ENCODE measurements around the gene OR1I1. TPM values are rescaled to one million over a fixed set of nuclear protein-coding genes. Genes with fewer than 3 reads are reported as not detected.
"Not testable (repeated sequence)": the region's sequence is repeated elsewhere in the genome, so short reads cannot be mapped to it uniquely, and the experiment has no call there.

Gene OR1I1, protein sequence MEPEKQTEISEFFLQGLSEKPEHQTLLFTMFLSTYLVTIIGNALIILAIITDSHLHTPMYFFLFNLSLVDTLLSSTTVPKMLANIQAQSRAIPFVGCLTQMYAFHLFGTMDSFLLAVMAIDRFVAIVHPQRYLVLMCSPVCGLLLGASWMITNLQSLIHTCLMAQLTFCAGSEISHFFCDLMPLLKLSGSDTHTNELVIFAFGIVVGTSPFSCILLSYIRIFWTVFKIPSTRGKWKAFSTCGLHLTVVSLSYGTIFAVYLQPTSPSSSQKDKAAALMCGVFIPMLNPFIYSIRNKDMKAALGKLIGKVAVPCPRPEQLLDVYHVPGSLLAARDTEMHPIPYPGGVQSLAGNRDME
- total RNA-seq, result not detected

DNA sequence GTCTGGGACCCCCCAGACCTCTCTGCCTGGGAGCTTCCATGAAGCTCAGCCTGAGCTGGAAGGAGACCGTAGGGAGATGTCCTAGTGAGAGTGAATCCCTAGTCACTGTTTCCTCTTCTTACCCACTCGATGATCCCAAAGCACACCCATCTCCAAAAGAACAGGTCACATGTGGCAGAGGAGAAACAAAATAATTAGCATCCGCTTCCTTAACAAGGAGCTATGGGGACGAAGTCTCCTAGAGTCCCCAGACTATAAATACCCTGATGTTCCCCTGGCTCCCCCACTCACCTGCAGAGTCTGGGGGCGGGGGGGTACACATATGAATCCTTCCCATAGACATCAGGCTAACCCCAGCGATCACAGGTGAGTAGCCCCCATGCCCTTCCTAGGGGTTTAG lies at the start of gene OR1I1:
Gene OR1I1 (plus strand): TSS at position 301 of the 400 bp plus-strand sequence. CDS start 4,855 bp downstream, outside the sequence.
- no peak for ATAC-seq (replicated peaks)
- Mint-ChIP-seq H3K4me1 (no peaks in the 10 kb centered on the region), H3K27me3 (peaks cover 15% of the 10 kb centered on the region), H3K4me3 (no peak within 1 kb of the TSS), H3K9me3 (no peaks in the 10 kb centered on the region), H3K27ac (no peak within 1 kb of the TSS), H3K36me3 (ENCODE audit: low read depth) (no peaks in the 10 kb centered on the region)

DNA sequence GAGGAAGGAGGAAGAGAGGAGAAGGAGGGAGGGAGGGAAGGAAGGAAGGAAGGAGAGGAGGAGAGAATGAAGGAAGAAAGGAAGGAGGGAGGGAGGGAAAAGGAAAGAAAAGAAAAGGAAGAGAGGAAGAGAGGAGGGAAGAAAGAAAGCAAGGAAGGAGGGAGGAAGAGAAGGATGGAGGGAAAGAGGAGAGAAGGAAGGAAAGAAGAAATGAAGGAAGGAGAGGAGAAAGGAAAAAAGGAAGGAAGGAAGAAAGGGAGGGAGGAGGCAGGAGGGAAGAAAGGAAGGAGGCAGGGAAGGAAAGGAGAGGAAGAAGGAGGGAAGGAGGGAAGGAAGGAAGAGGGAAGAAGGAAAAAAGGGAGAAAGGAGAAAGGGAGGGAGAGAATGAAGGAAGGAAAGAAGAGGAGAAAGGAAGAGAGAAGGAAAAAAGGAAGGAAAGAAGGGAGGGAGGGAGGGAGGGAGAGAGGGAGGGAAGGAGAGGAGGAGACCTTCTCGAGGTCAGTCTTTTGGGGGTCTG lies 46.2 kb upstream of the OR1I1 start:
- ATAC-seq (replicated peaks), result no peak
- Mint-ChIP-seq H3K9me3 (no peaks in the 10 kb centered on the region), H3K27me3 (peaks cover 30% of the 10 kb centered on the region), H3K4me1 (no peaks in the 10 kb centered on the region), H3K27ac (no peak overlapping the region), H3K36me3 (ENCODE audit: low read depth) (no peaks in the 10 kb centered on the region), H3K4me3 (no peak overlapping the region)

DNA sequence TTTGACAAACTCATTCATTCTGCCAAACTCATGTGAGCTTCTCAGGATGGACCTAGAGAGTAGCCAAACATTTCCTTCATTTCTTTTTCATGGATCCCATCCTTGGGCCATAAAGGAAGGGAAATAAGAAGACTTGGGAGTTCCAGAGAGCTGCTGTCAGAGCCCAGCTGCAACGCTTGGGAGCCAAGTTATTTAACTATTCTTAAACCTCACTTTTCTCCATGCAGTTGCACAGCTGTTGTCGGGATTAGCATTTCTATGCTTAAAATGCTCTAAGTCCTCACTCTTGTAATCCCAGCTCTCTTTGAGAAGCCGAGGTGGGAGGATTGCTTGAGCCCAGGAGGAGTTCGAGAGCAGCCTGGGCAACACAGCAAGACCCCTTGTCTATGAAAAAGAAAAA lies 44.4 kb upstream of the OR1I1 start:
- Mint-ChIP-seq H3K27me3 (peaks cover 23% of the 10 kb centered on the region), H3K4me1 (no peaks in the 10 kb centered on the region), H3K9me3 (no peaks in the 10 kb centered on the region), H3K4me3 (no peak overlapping the region), H3K36me3 (ENCODE audit: low read depth) (no peaks in the 10 kb centered on the region), H3K27ac (no peak overlapping the region)
- ATAC-seq (replicated peaks), result no peak

DNA sequence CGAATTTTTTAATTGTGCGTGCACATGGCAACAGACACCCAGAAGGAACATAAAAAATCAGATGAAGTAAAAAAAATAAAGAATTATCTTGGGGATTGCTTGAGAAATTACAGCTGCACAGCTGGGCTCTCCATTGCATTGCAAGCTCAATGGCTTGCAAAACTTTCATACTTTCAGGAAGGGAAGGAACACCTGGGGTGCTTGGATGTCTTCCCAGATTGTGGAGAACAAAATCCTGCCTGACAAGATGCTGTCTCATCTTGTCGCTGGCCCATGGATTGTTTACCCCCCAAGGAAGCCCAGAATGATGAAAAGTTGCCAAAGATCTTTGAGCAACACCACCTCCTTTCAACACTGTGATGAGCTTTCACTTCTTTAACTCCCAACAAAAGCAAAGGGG lies 43.7 kb upstream of the OR1I1 start:
- H3K27me3 Mint-ChIP-seq, result peaks cover 23% of the 10 kb centered on the region
- H3K4me3 Mint-ChIP-seq, result no peak overlapping the region
- no peak overlapping the region for H3K27ac Mint-ChIP-seq
- ATAC-seq (replicated peaks), result no peak
- no peaks in the 10 kb centered on the region for H3K4me1 Mint-ChIP-seq
- H3K36me3 Mint-ChIP-seq (ENCODE audit: low read depth), result no peaks in the 10 kb centered on the region
- H3K9me3 Mint-ChIP-seq, result no peaks in the 10 kb centered on the region

DNA sequence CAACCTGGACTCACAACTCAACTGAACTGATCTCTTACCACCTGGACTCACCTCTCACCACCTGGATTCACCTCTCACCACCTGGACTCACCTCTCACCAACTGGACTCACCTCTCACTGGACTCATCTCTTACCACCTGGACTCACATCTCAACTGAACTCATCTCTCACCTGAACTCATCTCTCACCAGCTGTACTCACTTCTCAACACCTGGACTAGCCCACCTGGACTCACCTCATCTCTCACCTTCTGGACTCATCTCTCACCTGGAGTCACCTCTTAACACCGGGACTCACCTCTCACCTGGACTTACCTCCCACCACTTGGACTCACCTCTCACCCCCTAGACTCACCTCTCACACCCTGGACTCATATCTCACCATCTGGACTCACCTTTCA lies 40.0 kb upstream of the OR1I1 start:
- Mint-ChIP-seq H3K4me1 (no peaks in the 10 kb centered on the region), H3K36me3 (ENCODE audit: low read depth) (no peaks in the 10 kb centered on the region), H3K27me3 (peaks cover 17% of the 10 kb centered on the region), H3K27ac (no peak overlapping the region), H3K9me3 (no peaks in the 10 kb centered on the region), H3K4me3 (no peak overlapping the region)
- ATAC-seq (replicated peaks), result no peak

DNA sequence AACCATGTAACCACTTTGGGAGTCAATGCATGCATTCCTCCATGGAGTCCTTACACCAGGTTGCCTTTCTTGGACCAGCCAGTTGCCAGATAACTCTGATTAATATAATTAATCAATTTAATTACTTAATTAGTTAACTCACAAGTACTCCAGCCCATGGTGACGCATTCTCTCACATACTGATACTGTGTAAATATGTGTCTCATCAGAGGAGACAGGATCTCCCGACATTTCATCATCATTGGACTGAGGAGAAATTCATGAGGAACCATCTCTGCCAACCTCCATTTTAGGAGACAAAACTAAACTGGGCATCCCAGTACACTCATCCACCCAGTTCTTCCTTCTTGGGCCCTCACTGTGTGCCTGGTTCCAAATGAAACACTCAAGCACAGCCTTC lies 39.2 kb upstream of the OR1I1 start:
- Mint-ChIP-seq H3K4me3 (no peak overlapping the region), H3K27me3 (peaks cover 21% of the 10 kb centered on the region), H3K9me3 (no peaks in the 10 kb centered on the region), H3K27ac (no peak overlapping the region), H3K36me3 (ENCODE audit: low read depth) (no peaks in the 10 kb centered on the region), H3K4me1 (no peaks in the 10 kb centered on the region)
- ATAC-seq (replicated peaks), result no peak

DNA sequence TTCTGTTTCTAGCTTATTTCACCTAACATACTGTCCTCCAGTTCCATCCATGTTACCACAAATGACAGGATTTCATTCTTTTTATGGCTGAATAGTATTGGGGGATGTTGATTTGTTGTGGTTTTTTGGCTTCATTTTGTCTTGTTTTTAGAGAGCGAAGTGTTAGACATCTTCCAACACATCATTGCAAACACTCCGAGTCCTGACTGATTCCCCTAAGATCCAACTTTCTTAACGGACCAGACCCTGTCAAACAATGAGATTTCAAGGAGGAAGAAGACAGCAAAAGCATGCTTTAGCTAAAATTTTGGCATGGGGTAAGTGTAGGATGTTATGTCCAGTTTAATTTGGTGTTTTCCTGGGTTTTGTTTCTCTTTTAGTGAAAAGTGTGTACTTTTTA lies 36.5 kb upstream of the OR1I1 start:
- no peak overlapping the region for H3K4me3 Mint-ChIP-seq
- no peak overlapping the region for H3K27ac Mint-ChIP-seq
- ATAC-seq (replicated peaks), result no peak
- H3K4me1 Mint-ChIP-seq, result no peaks in the 10 kb centered on the region
- H3K36me3 Mint-ChIP-seq (ENCODE audit: low read depth), result no peaks in the 10 kb centered on the region
- H3K9me3 Mint-ChIP-seq, result no peaks in the 10 kb centered on the region
- peaks cover 32% of the 10 kb centered on the region for H3K27me3 Mint-ChIP-seq

DNA sequence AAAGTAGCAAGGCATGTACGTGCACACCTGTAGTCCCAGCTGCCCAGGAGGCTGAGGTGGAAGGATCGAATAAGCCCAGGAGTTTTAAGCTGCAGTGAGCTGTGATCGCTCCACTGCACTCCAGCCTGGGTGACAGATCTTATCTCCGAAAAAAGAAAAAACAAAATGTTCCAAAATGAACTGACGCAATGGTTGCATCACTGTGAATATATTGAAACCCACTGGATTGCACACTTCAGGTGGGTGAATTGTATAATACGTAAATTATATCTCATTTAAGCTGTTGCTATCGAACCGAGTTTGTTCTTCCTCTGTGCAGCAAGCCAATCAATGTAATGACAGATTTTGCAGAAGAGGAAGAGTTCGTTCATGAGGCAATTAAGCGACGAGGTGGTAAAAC lies 34.3 kb upstream of the OR1I1 start:
- peaks cover 43% of the 10 kb centered on the region for H3K27me3 Mint-ChIP-seq
- H3K4me3 Mint-ChIP-seq, result no peak overlapping the region
- H3K36me3 Mint-ChIP-seq (ENCODE audit: low read depth), result no peaks in the 10 kb centered on the region
- ATAC-seq (replicated peaks), result no peak
- no peak overlapping the region for H3K27ac Mint-ChIP-seq
- H3K9me3 Mint-ChIP-seq, result no peaks in the 10 kb centered on the region
- H3K4me1 Mint-ChIP-seq, result no peaks in the 10 kb centered on the region

DNA sequence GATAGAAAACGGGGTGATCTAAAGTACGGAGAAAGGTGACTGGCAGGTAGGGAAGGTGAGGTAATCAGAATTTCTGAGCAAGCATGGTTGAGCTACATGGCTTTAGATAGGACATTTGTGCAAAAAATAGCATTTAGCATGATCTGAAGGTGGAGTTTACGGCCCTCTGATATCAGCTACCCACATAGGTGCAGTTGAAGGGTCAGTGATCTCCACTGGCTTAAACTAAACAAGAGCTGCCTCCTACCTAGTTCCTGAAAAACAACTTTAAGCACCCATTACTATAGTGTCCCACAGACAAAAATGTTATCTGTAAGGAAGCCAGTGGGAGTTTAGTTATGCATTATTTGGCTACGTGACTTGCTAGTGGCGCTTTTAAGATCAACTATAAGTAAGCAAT lies 33.9 kb upstream of the OR1I1 start:
- no peak for ATAC-seq (replicated peaks)
- Mint-ChIP-seq H3K36me3 (ENCODE audit: low read depth) (no peaks in the 10 kb centered on the region), H3K27me3 (peaks cover 43% of the 10 kb centered on the region), H3K4me3 (no peak overlapping the region), H3K9me3 (no peaks in the 10 kb centered on the region), H3K27ac (no peak overlapping the region), H3K4me1 (no peaks in the 10 kb centered on the region)

DNA sequence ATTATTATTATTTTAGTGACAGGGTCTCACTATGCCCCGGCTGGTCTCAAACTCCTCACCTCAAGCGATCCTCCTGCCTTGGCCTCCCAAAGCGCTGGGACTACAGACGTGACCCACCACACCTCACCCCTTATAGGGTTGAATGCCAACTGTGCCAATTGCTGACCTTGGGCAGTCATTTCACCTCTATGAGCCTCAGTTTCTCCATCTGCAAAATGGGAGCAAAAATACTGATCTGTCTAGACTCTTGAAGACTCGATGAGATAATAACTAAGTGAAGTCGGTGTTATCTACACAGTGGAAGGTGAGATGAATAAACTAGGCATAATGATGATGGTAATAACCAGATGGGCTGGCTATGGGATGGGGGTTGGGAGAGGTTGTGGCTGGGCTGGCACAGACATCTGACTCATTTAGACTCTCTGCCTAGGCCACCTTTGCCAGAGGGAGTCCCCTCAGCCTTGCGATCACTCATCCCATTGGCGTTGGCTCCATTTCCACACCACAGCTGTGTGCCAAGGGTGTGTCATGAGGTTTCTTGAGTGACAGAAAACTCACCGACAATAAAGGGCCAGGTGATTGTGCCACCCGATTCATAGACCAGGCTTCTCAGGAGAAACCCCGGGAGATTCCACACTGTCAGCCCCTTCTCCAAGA lies 33.0 kb upstream of the OR1I1 start, which contains the start of gene CASP14:
Gene CASP14 (plus strand): TSS at position 596 of the 657 bp plus-strand sequence. CDS start 2,772 bp downstream, outside the sequence.
- no peaks in the 10 kb centered on the region for H3K4me1 Mint-ChIP-seq
- ATAC-seq (replicated peaks), result no peak
- H3K36me3 Mint-ChIP-seq (ENCODE audit: low read depth), result no peaks in the 10 kb centered on the region
- no peak within 1 kb of the TSS for H3K4me3 Mint-ChIP-seq
- H3K9me3 Mint-ChIP-seq, result no peaks in the 10 kb centered on the region
- H3K27me3 Mint-ChIP-seq, result peaks cover 39% of the 10 kb centered on the region
- no peak within 1 kb of the TSS for H3K27ac Mint-ChIP-seq

DNA sequence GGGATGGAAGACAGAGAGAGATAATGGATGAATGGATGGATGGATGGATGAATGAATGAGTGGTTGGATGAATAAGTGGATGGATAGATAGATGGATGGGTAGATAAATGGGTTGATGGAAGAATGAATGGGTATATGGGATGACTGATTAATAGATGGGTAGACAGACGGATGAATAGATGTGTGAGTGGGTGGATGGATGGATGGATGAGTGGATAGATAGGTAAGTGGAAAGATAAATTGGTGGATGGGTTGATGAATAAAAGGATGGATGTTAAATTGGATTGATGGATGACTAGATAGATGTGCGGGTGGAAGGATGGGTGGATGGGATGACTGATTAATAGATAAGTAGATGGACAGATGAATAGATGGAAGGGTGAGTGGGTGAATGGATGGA lies 31.4 kb upstream of the OR1I1 start:
- H3K4me3 Mint-ChIP-seq, result no peak overlapping the region
- ATAC-seq (replicated peaks), result no peak
- H3K36me3 Mint-ChIP-seq (ENCODE audit: low read depth), result no peaks in the 10 kb centered on the region
- no peaks in the 10 kb centered on the region for H3K4me1 Mint-ChIP-seq
- H3K27ac Mint-ChIP-seq, result no peak overlapping the region
- H3K27me3 Mint-ChIP-seq, result peaks cover 36% of the 10 kb centered on the region
- H3K9me3 Mint-ChIP-seq, result no peaks in the 10 kb centered on the region

DNA sequence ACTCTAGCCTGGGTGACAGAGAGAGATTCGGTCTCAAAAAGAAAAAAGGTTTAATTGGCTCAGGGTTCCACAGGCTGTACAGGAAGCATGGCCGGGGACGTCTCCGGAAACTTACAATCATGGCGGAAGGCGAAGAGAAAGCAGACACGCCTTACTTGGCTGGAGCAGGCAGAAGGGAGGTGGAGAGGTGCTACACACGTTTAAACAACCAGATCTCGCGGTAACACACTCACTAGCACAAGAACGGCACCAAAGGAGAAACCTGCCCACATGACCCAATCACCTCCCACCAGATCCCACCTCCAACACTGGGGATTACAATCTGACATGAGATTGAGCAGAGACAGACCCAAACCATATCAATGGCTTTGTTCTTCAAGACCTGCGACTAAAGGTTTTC lies 20.0 kb upstream of the OR1I1 start:
- H3K4me1 Mint-ChIP-seq, result no peaks in the 10 kb centered on the region
- H3K36me3 Mint-ChIP-seq (ENCODE audit: low read depth), result no peaks in the 10 kb centered on the region
- peaks cover 6% of the 10 kb centered on the region for H3K9me3 Mint-ChIP-seq
- no peak overlapping the region for H3K4me3 Mint-ChIP-seq
- no peak for ATAC-seq (replicated peaks)
- no peak overlapping the region for H3K27ac Mint-ChIP-seq
- H3K27me3 Mint-ChIP-seq, result peaks cover 35% of the 10 kb centered on the region

DNA sequence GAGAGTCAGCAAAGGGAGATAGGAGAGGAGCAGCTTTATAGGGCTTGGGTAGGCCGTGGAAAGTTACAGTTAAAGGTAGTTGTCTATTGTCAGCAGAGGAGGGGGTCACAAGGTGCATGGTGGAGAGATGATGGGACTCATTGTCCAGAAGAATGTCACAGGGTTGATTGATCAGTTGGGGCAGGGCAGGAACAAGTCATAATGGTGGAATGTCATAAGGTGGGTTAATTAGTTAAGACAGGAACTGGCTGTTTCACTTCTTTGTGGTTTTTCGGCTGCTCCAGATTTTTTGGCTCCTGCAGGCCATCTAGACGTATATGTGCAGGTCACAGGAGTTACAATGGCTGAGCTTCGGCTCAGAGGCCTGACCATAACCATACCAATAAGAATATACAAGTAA lies 11.6 kb upstream of the OR1I1 start:
- H3K9me3 Mint-ChIP-seq; ATAC-seq (replicated peaks); H3K4me3 Mint-ChIP-seq; H3K36me3 Mint-ChIP-seq (ENCODE audit: low read depth); H3K4me1 Mint-ChIP-seq; H3K27ac Mint-ChIP-seq: not testable (repeated sequence)
- H3K27me3 Mint-ChIP-seq, result peaks cover 16% of the 10 kb centered on the region

DNA sequence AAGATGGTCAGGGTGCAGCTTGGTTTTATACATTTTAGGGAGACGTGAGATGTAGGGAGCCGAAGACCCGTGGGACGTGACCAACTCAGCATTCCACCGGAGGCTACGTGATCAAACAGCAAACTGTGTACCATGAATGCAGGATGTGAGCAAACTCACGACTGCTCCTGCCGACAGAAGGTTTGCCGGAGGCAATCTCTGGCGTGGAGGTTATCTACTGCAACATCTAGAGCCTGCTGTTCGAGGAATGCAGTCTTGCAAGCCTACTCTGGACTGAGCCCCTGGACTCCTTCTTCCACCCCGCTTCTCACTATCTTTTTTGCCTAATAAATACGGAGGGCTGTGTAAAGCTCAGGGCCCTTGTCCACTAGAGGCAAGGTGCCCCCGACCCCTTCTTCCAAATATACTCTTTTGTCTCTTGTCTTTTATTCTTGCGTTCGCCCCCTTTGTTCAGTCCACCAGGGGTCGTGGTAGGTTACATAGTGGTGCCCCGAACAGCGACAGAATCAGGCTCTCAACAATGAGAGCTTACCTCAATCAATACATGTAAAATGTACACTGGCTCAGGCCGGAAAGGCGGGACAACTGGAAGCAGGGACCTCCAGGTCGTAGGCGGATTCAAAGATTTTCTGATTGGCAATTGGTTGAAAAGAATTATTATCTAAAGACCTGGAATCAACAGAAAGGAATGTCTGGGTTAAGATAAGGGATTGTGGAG lies 8.9 kb upstream of the OR1I1 start:
- H3K4me3 Mint-ChIP-seq, result no peak overlapping the region
- H3K27ac Mint-ChIP-seq, result no peak overlapping the region
- H3K27me3 Mint-ChIP-seq, result peaks cover 8% of the 10 kb centered on the region
- no peaks in the 10 kb centered on the region for H3K4me1 Mint-ChIP-seq
- H3K9me3 Mint-ChIP-seq, result no peaks in the 10 kb centered on the region
- ATAC-seq (replicated peaks), result no peak
- no peaks in the 10 kb centered on the region for H3K36me3 Mint-ChIP-seq (ENCODE audit: low read depth)

DNA sequence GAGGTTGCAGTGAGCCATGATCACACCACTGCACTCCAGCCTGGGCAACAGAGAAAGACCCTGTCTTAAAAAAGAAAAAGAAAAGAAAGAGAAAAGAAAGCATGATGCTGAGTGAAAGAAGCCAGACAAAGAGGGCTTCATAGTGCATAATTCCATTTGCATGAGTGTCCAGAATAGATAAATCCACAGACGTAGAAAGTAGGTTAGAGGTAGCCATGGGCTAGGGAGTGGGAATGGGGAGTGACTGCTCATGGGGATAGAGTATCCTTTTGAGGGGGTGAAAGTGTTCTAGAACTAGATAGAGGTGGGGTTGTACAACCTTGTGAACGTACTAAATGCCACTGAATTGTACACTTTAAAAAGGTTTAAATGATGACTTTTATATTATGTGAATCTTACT lies 7.6 kb upstream of the OR1I1 start:
- H3K4me1 Mint-ChIP-seq, result no peaks in the 10 kb centered on the region
- peaks cover 8% of the 10 kb centered on the region for H3K27me3 Mint-ChIP-seq
- no peak overlapping the region for H3K27ac Mint-ChIP-seq
- no peaks in the 10 kb centered on the region for H3K36me3 Mint-ChIP-seq (ENCODE audit: low read depth)
- H3K4me3 Mint-ChIP-seq, result no peak overlapping the region
- no peaks in the 10 kb centered on the region for H3K9me3 Mint-ChIP-seq
- ATAC-seq (replicated peaks), result no peak
